Sigmoid colon (tissue), 4 donors: ENCODE results near the gene GNPNAT1.
A peak's percentile ranks its signal among the peaks of the same experiment; 100 is the strongest.

Source experiments
- EP300 ChIP-seq, 4 donors: sonication (generic); formaldehyde crosslinking; IDR thresholded peaks; one replicate each; pipeline ENCODE4 v1.6.1; 2017; ENCODE audit warnings: antibody characterized with exemption in 4 of 4
- POLR2A ChIP-seq, 2 donors: fragments of 450-650 bp; IDR thresholded peaks; one replicate each; pipeline ENCODE4 v1.6.1; 2016; ENCODE audit warnings: antibody characterized with exemption in 2 of 2, mild to moderate bottlenecking in 2 of 2, moderate library complexity in 2 of 2
- POLR2AphosphoS5 ChIP-seq, 4 donors: sonication (generic); formaldehyde crosslinking; IDR thresholded peaks; one replicate each; pipeline ENCODE4 v1.6.1; 2017; ENCODE audit warnings: antibody characterized with exemption in 4 of 4
- TF ChIP-seq, protein P1 (sequence below), 4 experiments: fragments of 450-650 bp in 3 of 4; fragments of 200-600 bp in 1 of 4; IDR thresholded peaks; one replicate each; pipeline ENCODE4 v1.5.1; 2016 to 2019; ENCODE audit warnings: antibody characterized with exemption in 4 of 4, mild to moderate bottlenecking in 3 of 4, moderate library complexity in 2 of 4

DNA sequence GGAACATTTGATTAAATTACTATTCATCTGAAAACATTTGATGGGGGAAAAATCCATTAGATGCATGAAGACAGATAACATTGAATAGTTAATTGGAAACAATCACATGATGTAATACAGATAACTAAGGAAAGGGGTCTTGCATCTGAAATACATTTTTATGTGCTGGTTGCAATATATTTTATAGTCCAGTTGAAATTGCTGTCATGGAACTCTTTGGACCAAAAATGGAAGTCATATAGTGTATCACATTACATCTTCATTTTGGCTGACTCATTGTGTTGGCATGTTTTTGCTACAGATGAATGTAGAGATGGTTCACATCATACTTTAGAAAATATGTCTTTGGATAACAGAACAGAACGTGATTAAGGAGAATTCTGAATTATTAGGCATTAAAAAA lies 43.0 kb upstream of the GNPNAT1 start:
- TF ChIP-seq, protein P1, sequence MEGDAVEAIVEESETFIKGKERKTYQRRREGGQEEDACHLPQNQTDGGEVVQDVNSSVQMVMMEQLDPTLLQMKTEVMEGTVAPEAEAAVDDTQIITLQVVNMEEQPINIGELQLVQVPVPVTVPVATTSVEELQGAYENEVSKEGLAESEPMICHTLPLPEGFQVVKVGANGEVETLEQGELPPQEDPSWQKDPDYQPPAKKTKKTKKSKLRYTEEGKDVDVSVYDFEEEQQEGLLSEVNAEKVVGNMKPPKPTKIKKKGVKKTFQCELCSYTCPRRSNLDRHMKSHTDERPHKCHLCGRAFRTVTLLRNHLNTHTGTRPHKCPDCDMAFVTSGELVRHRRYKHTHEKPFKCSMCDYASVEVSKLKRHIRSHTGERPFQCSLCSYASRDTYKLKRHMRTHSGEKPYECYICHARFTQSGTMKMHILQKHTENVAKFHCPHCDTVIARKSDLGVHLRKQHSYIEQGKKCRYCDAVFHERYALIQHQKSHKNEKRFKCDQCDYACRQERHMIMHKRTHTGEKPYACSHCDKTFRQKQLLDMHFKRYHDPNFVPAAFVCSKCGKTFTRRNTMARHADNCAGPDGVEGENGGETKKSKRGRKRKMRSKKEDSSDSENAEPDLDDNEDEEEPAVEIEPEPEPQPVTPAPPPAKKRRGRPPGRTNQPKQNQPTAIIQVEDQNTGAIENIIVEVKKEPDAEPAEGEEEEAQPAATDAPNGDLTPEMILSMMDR (IDR thresholded peaks at IDR 0.05) = no peak
- TF ChIP-seq POLR2A (IDR thresholded peaks at IDR 0.05) (no peak), POLR2AphosphoS5 (IDR thresholded peaks at IDR 0.05) (peak in 1 of 4 donors; percentile 20), EP300 (IDR thresholded peaks at IDR 0.05) (no peak)
